Measurements from ENCODE around the gene PGGHG.
A peak's percentile ranks its signal among the peaks of the same experiment; 100 is the strongest.

The PGGHG gene

GRCh38 chr11:278001-278951 lies 10.7 kb upstream of the PGGHG start, which contains the start of gene NLRP6:
TSS of gene NLRP6 (plus strand) at chr11:278407. CDS start at chr11:278570, 163 bp downstream.
- Histone ChIP-seq H4K20me1 (ENCODE audit: insufficient read depth, low read length) (no peaks in the 10 kb centered on the region), H3K4me3 (ENCODE audit: low read depth in 1 of 2, low read length in 2 of 2) (no peak within 1 kb of the TSS), H3K27me3 (ENCODE audit: insufficient read depth, low read length, poor library complexity) (no peaks in the 10 kb centered on the region), H3K27ac (ENCODE audit: low read length) (peak within 1 kb of the TSS; percentile 60), H3K79me2 (ENCODE audit: insufficient read depth, low read length) (no peaks in the 10 kb centered on the region), H3K4me2 (ENCODE audit: insufficient read depth, low read length) (no peak within 1 kb of the TSS), H3K9ac (ENCODE audit: low read depth, low read length) (no peak within 1 kb of the TSS), H3K4me1 (ENCODE audit: insufficient read depth, low read length) (peaks cover 10% of the 10 kb centered on the region), H3K36me3 (ENCODE audit: insufficient read depth, low read length) (no peaks in the 10 kb centered on the region), H3K9me3 (ENCODE audit: insufficient read depth, low read length, severe bottlenecking) (no peaks in the 10 kb centered on the region), H2AFZ (ENCODE audit: low read depth, low read length) (no peak within 1 kb of the TSS)
- DNase-seq (no peak), ATAC-seq (ENCODE audit: insufficient read depth, low read depth) (0 out of 3 replicates have a peak, but pooled peaks have one; percentile 24)
- TF ChIP-seq EZH2 (IDR thresholded peaks at IDR 0.05; ENCODE audit: borderline replicate concordance, low read depth, low read length, severe bottlenecking): no peak
- no peak for TF ChIP-seq CTCF (IDR thresholded peaks at IDR 0.05; ENCODE audit: borderline replicate concordance, extremely low read depth, low read length, poor library complexity, severe bottlenecking)

- DNase-seq (no peak), ATAC-seq (ENCODE audit: insufficient read depth, low read depth) (no peak)
- Histone ChIP-seq H3K4me1 (ENCODE audit: insufficient read depth, low read length) (peaks cover 10% of the 10 kb centered on the region), H3K4me2 (ENCODE audit: insufficient read depth, low read length) (no peak overlapping the region), H3K4me3 (ENCODE audit: low read depth in 1 of 2, low read length in 2 of 2) (no peak overlapping the region), H3K27ac (ENCODE audit: low read length) (no peak overlapping the region), H4K20me1 (ENCODE audit: insufficient read depth, low read length) (no peaks in the 10 kb centered on the region), H3K9ac (ENCODE audit: low read depth, low read length) (no peak overlapping the region), H3K27me3 (ENCODE audit: insufficient read depth, low read length, poor library complexity) (no peaks in the 10 kb centered on the region), H2AFZ (ENCODE audit: low read depth, low read length) (no peak overlapping the region), H3K9me3 (ENCODE audit: insufficient read depth, low read length, severe bottlenecking) (no peaks in the 10 kb centered on the region), H3K79me2 (ENCODE audit: insufficient read depth, low read length) (no peaks in the 10 kb centered on the region), H3K36me3 (ENCODE audit: insufficient read depth, low read length) (no peaks in the 10 kb centered on the region)
- no peak for TF ChIP-seq EZH2 (IDR thresholded peaks at IDR 0.05; ENCODE audit: borderline replicate concordance, low read depth, low read length, severe bottlenecking)
- no peak for TF ChIP-seq CTCF (IDR thresholded peaks at IDR 0.05; ENCODE audit: borderline replicate concordance, extremely low read depth, low read length, poor library complexity, severe bottlenecking)
Observed at GRCh38 chr11:279040-279965, 9.6 kb upstream of the PGGHG start.

DNA sequence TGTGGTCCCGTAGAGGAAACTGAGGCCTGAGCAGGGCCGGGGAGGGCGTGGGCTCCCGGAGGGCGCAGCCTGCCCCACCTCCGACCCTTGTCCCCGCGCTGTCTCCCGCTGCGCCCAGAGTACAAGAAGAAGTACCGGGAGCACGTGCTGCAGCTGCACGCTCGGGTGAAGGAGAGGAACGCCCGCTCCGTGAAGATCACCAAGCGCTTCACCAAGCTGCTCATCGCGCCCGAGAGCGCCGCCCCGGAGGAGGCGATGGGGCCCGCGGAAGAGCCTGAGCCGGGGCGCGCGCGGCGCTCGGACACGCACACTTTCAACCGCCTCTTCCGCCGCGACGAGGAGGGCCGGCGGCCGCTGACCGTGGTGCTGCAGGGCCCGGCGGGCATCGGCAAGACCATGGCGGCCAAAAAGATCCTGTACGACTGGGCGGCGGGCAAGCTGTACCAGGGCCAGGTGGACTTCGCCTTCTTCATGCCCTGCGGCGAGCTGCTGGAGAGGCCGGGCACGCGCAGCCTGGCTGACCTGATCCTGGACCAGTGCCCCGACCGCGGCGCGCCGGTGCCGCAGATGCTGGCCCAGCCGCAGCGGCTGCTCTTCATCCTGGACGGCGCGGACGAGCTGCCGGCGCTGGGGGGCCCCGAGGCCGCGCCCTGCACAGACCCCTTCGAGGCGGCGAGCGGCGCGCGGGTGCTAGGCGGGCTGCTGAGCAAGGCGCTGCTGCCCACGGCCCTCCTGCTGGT lies 8.8 kb upstream of the PGGHG start:
- Histone ChIP-seq H3K27ac (ENCODE audit: low read length) (no peak overlapping the region), H4K20me1 (ENCODE audit: insufficient read depth, low read length) (no peaks in the 10 kb centered on the region), H3K9ac (ENCODE audit: low read depth, low read length) (no peak overlapping the region), H3K36me3 (ENCODE audit: insufficient read depth, low read length) (no peaks in the 10 kb centered on the region), H3K4me2 (ENCODE audit: insufficient read depth, low read length) (no peak overlapping the region), H3K27me3 (ENCODE audit: insufficient read depth, low read length, poor library complexity) (no peaks in the 10 kb centered on the region), H2AFZ (ENCODE audit: low read depth, low read length) (no peak overlapping the region), H3K79me2 (ENCODE audit: insufficient read depth, low read length) (no peaks in the 10 kb centered on the region), H3K9me3 (ENCODE audit: insufficient read depth, low read length, severe bottlenecking) (no peaks in the 10 kb centered on the region), H3K4me3 (ENCODE audit: low read depth in 1 of 2, low read length in 2 of 2) (no peak overlapping the region), H3K4me1 (ENCODE audit: insufficient read depth, low read length) (peaks cover 10% of the 10 kb centered on the region)
- ATAC-seq (ENCODE audit: insufficient read depth, low read depth): no peak
- TF ChIP-seq CTCF (IDR thresholded peaks at IDR 0.05; ENCODE audit: borderline replicate concordance, extremely low read depth, low read length, poor library complexity, severe bottlenecking) (no peak), EZH2 (IDR thresholded peaks at IDR 0.05; ENCODE audit: borderline replicate concordance, low read depth, low read length, severe bottlenecking) (no peak)
- no peak for DNase-seq
